Heart left ventricle (tissue), 16 donors: ENCODE data around the gene SLX1A. TPM values are rescaled to one million over a fixed set of nuclear protein-coding genes. Genes with fewer than 3 reads are reported as not detected.
"Not testable (repeated sequence)": the region's sequence is repeated elsewhere in the genome, so short reads cannot be mapped to it uniquely, and the experiment has no call there.

ENCODE experiments used
- ATAC-seq, 4 donors: fragments of 200-7000 bp; cut with Tn5 transposase; one replicate each; pipeline ENCODE4 v1.9.1; 2020 to 2022; ENCODE audit warnings: moderate library complexity in 4 of 4, mild to moderate bottlenecking in 3 of 4, moderate number of reproducible peaks in 1 of 4
- DNase-seq, 5 donors: peaks; one replicate each; pipeline ENCODE4 v3.0.0-alpha.2; 2020
- H3K27ac ChIP-seq, 12 donors: fragments of 200-600 bp; sonication (generic) in 4 of 12; one replicate each; pipeline versions ENCODE4 v1.5.0 to v1.8.0; 2016 to 2022; ENCODE audit warnings: mild to moderate bottlenecking in 2 of 12
- H3K27me3 ChIP-seq, 9 donors: fragments of 200-600 bp; sonication (generic) in 2 of 9; one replicate each; pipeline versions ENCODE4 v1.5.1 to v1.8.0; 2016 to 2022; ENCODE audit warnings: mild to moderate bottlenecking in 3 of 9
- H3K36me3 ChIP-seq, 9 donors: fragments of 200-600 bp; sonication (generic) in 2 of 9; one replicate each; pipeline versions ENCODE4 v1.5.0 to v1.8.0; 2018 to 2022; ENCODE audit warnings: mild to moderate bottlenecking in 2 of 9
- H3K4me1 ChIP-seq, 12 donors: fragments of 200-600 bp; sonication (generic) in 4 of 12; one replicate each; pipeline versions ENCODE4 v1.5.0 to v1.8.0; 2016 to 2022; ENCODE audit warnings: mild to moderate bottlenecking in 3 of 12
- H3K4me3 ChIP-seq, 12 donors: fragments of 200-600 bp; sonication (generic) in 4 of 12; one replicate each; pipeline versions ENCODE4 v1.5.0 to v1.8.0; 2017 to 2022; ENCODE audit warnings: mild to moderate bottlenecking in 9 of 12, moderate library complexity in 4 of 12
- H3K9me3 ChIP-seq, 12 donors: fragments of 200-600 bp; sonication (generic) in 4 of 12; one replicate each; pipeline versions ENCODE4 v1.5.0 to v1.8.0; 2016 to 2022; ENCODE audit warnings: mild to moderate bottlenecking in 1 of 12
- WGBS, 4 donors: extraction: QIAGEN DNeasy Blood & Tissue Kit in 2 of 4; methylation state at CpG; one replicate each; pipeline versions ENCODE4 v1.1.5 to v1.1.7; 2013 to 2018; 5-methylcytosine and 5-hydroxymethylcytosine counted together
- intact Hi-C, 10 donors: fragments of 100-400 bp; cut with DNase I; formaldehyde crosslinking; loops; one replicate each; pipeline versions ENCODE4 v1.11.1 to v1.14.2; 2022
- polyA plus RNA-seq, 2 donors: library from polyadenylated mRNA; stranded (reverse); fragments of 200-250 nt; gene quantifications; one replicate each; pipeline ENCODE4 v1.2.3, GENCODE V29; 2013
- total RNA-seq, 9 donors: library from RNA; depleted of rRNA in 2 of 9; stranded (reverse); fragments of >200 nt in 2 of 9; fragmentation: NEBNext Ultra II Directional in 3 of 9; extraction: Animal tissue kit (Norgen Biotek cat#: 25700) in 3 of 9; gene quantifications; one replicate each; pipeline versions ENCODE4 v1.1.0 to v1.2.4, GENCODE V29; 2016 to 2023
- donor health status: ischemic (EF 13 %, LVEDD 7.1; RV severe dilation, severe dysfunction).
- donor health status: healthy with polysubstance abuse.
- donor health status: DM: no; HTN: yes; CAD: no.
- donor health status: DM: no; HTN: no; CAD: no.
- donor health status: ischemic (EF 25% LVEDD 6.9; RV normal size, moderate dysfunction).
- donor health status: ischemic (EF 25% LVEDD 5.7; RV mildly dilated, moderate dysfunction).
- donor health status: healthy.
- donor health status: DM: yes; HTN: yes; CAD: no.
- donor health status: ischemic (EF 35%, LVEDD 5.7; RV mildly dilated, moderate dysfunction).
- donor health status: nonischemic (EF 11% LVEDD 7.7; RV severe dilation, severe dysfunction).
- donor health status: DM: yes; HTN: yes; CAD: no.
- donor health status: PGD.
- donor health status: ischemic (EF 29% LVEDD 5.4; RV normal size, mild dysfunction).
- donor health status: nonischemic (EF 23%, LVEDD 6.1; RV moderate dilation, normal function).

SLX1A gene
- total and polyA plus RNA-seq, 11 donors, result 8.2 to 32.2 (median 25.6) TPM

DNA sequence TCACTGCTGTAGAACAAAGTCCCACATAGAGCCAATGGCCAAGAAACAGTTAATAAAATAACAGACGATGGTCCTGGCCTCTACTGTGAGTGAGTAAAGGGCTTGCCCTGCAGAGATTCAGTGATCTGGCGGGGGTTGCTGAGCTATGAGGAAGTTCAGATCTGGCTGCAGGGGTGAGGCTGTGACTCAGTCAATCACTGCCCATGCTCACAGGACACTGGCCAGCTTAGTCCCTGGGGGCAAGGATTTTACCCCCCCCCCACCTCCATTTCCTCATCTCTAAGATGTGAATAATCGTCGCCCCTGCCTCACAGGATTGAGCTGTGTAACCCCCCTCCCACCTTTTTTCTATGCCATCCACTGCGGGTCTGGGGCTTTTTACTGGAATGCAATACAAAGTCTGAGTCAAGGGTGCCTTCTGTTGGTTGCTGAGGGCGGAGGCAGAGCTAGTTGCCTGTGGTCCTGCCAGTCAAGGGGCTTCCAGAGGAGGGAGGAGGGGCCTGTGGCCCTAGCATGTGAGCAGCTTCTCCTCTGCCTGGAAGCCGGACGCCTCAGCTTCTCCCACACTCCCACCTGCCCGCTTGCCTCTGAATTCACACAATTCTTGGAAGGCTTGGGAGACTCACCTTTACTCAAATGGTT, 13.5 kb downstream of the SLX1A start:
- H3K36me3 ChIP-seq, H3K27ac ChIP-seq, H3K27me3 ChIP-seq, H3K9me3 ChIP-seq, H3K4me1 ChIP-seq, H3K4me3 ChIP-seq, intact Hi-C loops: not testable (repeated sequence)
- DNase-seq (peak; percentile 8 to 21 (median 16)), ATAC-seq (peak in 3 of 4 donors; percentile 36 to 45 (median 43))
- 15 to 24% methylated on average over 2 of the region's 9 CpGs; no CpG with 5 or more reads in 2 of the 4 donors for WGBS, 4 donors

DNA sequence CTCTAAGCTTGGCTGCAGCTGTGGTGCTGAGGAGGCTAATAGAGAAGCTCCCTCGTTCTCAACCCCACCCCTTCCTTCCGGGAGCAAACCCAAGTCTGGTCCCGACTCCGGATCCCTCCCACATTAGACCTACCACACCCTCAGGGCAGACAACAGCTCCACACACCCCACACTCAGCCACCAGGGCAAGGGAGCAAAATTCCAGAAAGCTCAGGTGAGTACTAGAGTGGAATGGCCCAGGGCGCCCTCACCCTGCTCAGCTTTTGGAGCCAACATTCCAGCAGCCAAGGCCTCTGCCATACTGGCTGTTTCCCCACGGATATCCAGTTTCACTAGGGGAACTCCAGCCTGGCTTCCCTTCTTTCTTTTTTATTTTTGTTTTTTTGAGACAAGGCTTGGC, 15.4 kb downstream of the SLX1A start:
- peak in 3 of 5 donors; percentile 58 to 68 (median 59) for DNase-seq
- ATAC-seq, result peak; percentile 44 to 88 (median 62)
- intact Hi-C loops, H3K27ac ChIP-seq, H3K36me3 ChIP-seq, H3K27me3 ChIP-seq, H3K4me3 ChIP-seq, H3K4me1 ChIP-seq, H3K9me3 ChIP-seq: not testable (repeated sequence)
- WGBS, 4 donors, result 28 to 47% (median 42%) methylated on average over 2 to 4 of the region's 6 CpGs

DNA sequence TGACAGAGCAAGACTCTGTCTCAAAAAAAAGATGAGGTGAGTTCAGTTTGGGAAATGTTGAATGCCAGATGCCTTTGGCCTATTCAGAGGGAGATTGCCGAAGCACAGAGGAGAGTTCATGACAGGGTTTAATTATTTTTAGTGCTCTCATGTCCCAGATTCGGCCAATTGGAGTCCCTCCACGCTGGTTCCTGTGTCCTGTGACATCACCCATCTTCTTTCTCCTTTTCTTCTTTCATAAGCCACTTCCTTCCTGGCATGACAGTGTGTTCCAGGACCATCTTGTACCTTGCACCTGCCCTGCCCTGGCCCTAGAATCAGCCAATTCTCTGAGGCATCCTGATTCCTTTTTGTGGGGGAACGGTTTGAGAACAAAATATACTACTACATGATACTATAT, 17.7 kb downstream of the SLX1A start:
- DNase-seq, H3K4me1 ChIP-seq, H3K4me3 ChIP-seq, intact Hi-C loops, H3K27ac ChIP-seq, H3K36me3 ChIP-seq, H3K9me3 ChIP-seq, H3K27me3 ChIP-seq: not testable (repeated sequence)
- WGBS, 4 donors, result no CpG with 5 or more reads among the region's 4 CpGs
- peak in 1 of 4 donors; percentile 40 for ATAC-seq

DNA sequence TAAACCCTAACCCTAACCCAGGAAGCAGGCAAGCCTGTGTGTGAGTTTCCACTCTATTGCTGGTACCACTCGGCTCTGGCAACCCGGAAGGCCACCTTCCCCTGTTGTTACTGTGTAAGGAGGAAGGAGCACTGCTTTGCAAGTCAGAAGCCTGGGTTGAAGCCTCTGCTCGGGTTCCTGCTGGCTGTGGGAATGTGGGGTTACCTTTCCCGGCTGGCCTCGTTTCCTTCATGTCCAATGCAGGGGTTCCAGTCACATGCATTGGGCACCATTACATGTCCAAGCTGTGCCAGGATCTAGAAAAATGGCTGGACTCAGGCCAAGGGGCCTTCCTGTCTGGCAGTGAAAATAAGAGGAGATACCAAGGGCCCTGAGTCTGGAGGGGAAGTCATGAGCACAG, 23.4 kb downstream of the SLX1A start:
- peak in 1 of 5 donors; percentile 4 for DNase-seq
- 69 to 89% (median 82%) methylated on average over 3 to 4 of the region's 5 CpGs; no CpG with 5 or more reads in 1 of the 4 donors for WGBS, 4 donors
- intact Hi-C loops, H3K27ac ChIP-seq, H3K4me1 ChIP-seq, H3K4me3 ChIP-seq, H3K9me3 ChIP-seq, ATAC-seq, H3K36me3 ChIP-seq, H3K27me3 ChIP-seq: not testable (repeated sequence)

Other genes starting within 250 kb of the SLX1A start
- 100 to 1,000 TPM in 2 of 9 donors, 10 to 100 TPM in 7; 58.9 to 121 (median 69.8) TPM for gene TMEM219, start 231.8 kb upstream of the SLX1A start, total RNA-seq
- gene TMEM219, start 231.8 kb upstream of the SLX1A start, polyA plus RNA-seq, result 10 to 100 TPM; 66.6 to 72.3 TPM
- gene TAOK2, start 220.0 kb upstream of the SLX1A start, total RNA-seq, result 10 to 100 TPM; 29.5 to 47.9 (median 35.1) TPM
- 10 to 100 TPM; 36.3 to 37.8 TPM for gene TAOK2, start 220.0 kb upstream of the SLX1A start, polyA plus RNA-seq
- 10 to 100 TPM; 13.3 to 21.9 (median 17.5) TPM for gene HIRIP3, start 198.3 kb upstream of the SLX1A start, total RNA-seq
- gene HIRIP3, start 198.3 kb upstream of the SLX1A start, polyA plus RNA-seq, result 10 to 100 TPM; 20.1 to 27.4 TPM
- gene INO80E, start 197.6 kb upstream of the SLX1A start, total RNA-seq, result 10 to 100 TPM; 27.6 to 65.4 (median 32.6) TPM
- 10 to 100 TPM; 60.9 to 71.5 TPM for gene INO80E, start 197.6 kb upstream of the SLX1A start, polyA plus RNA-seq
- gene DOC2A, start 182.8 kb upstream of the SLX1A start, total RNA-seq, result 1 to 10 TPM in 1 of 9 donors, under 1 TPM in 4, not detected in 4; 0.09 to 1.4 (median 0.91) TPM
- gene DOC2A, start 182.8 kb upstream of the SLX1A start, polyA plus RNA-seq, result under 1 TPM; 0.22 to 0.88 TPM
- not detected for gene C16orf92, start 170.7 kb upstream of the SLX1A start, total RNA-seq
- not detected for gene C16orf92, start 170.7 kb upstream of the SLX1A start, polyA plus RNA-seq
- not detected for gene TLCD3B, start 162.6 kb upstream of the SLX1A start, total RNA-seq
- gene TLCD3B, start 162.6 kb upstream of the SLX1A start, polyA plus RNA-seq, result not detected
- gene ALDOA, start 128.1 kb upstream of the SLX1A start, total RNA-seq, result 1,000 to 10,000 TPM; 2,644 to 5,076 (median 3,574) TPM
- 1,000 to 10,000 TPM; 2,585 to 3,542 TPM for gene ALDOA, start 128.1 kb upstream of the SLX1A start, polyA plus RNA-seq
- gene PPP4C, start 117.9 kb upstream of the SLX1A start, total RNA-seq, result 10 to 100 TPM; 29.9 to 65.9 (median 41.1) TPM
- gene PPP4C, start 117.9 kb upstream of the SLX1A start, polyA plus RNA-seq, result 10 to 100 TPM; 43.5 to 89.0 TPM
- gene TBX6, start 102.0 kb upstream of the SLX1A start, total RNA-seq, result under 1 TPM in 8 of 9 donors, not detected in 1; 0.39 to 0.95 (median 0.72) TPM
- under 1 TPM; 0.26 to 0.84 TPM for gene TBX6, start 102.0 kb upstream of the SLX1A start, polyA plus RNA-seq
- gene YPEL3, start 97.7 kb upstream of the SLX1A start, total RNA-seq, result 100 to 1,000 TPM in 2 of 9 donors, 10 to 100 TPM in 7; 34.8 to 248 (median 49.3) TPM
- 100 to 1,000 TPM in 1 of 2 donors, 10 to 100 TPM in 1; 57.1 to 106 TPM for gene YPEL3, start 97.7 kb upstream of the SLX1A start, polyA plus RNA-seq
- gene GDPD3, start 80.3 kb upstream of the SLX1A start, total RNA-seq, result 1 to 10 TPM in 7 of 9 donors, under 1 TPM in 2; 0.36 to 5.3 (median 2.2) TPM
- gene GDPD3, start 80.3 kb upstream of the SLX1A start, polyA plus RNA-seq, result 1 to 10 TPM; 1.1 to 2.0 TPM
- 10 to 100 TPM; 32.9 to 79.4 (median 50.2) TPM for gene MAPK3, start 70.7 kb upstream of the SLX1A start, total RNA-seq
- gene MAPK3, start 70.7 kb upstream of the SLX1A start, polyA plus RNA-seq, result 10 to 100 TPM; 49.4 to 61.3 TPM
- gene CORO1A, start 10.3 kb upstream of the SLX1A start, total RNA-seq, result 100 to 1,000 TPM in 1 of 9 donors, 10 to 100 TPM in 3, 1 to 10 TPM in 5; 4.3 to 102 (median 8.5) TPM
- 10 to 100 TPM in 1 of 2 donors, 1 to 10 TPM in 1; 6.4 to 16.8 TPM for gene CORO1A, start 10.3 kb upstream of the SLX1A start, polyA plus RNA-seq
- 100 to 1,000 TPM in 2 of 9 donors, 10 to 100 TPM in 7; 41.6 to 129 (median 58.2) TPM for gene BOLA2B, start 209 bp upstream of the SLX1A start, total RNA-seq
- 100 to 1,000 TPM; 140 to 204 TPM for gene BOLA2B, start 209 bp upstream of the SLX1A start, polyA plus RNA-seq
- gene SULT1A3, start 5.4 kb downstream of the SLX1A start, total RNA-seq, result 10 to 100 TPM in 3 of 9 donors, 1 to 10 TPM in 6; 1.2 to 14.9 (median 9.7) TPM
- gene SULT1A3, start 5.4 kb downstream of the SLX1A start, polyA plus RNA-seq, result 10 to 100 TPM in 1 of 2 donors, 1 to 10 TPM in 1; 5.2 to 10.8 TPM
- 10 to 100 TPM in 1 of 9 donors, 1 to 10 TPM in 6, under 1 TPM in 2; 0.63 to 12.3 (median 3.9) TPM for gene NPIPB13, start 54.6 kb downstream of the SLX1A start, total RNA-seq
- 1 to 10 TPM; 1.9 to 3.5 TPM for gene NPIPB13, start 54.6 kb downstream of the SLX1A start, polyA plus RNA-seq
- 10 to 100 TPM; 21.5 to 54.5 (median 39.8) TPM for gene CD2BP2, start 161.4 kb downstream of the SLX1A start, total RNA-seq
- gene CD2BP2, start 161.4 kb downstream of the SLX1A start, polyA plus RNA-seq, result 10 to 100 TPM; 21.9 to 51.9 TPM
- gene TBC1D10B, start 176.6 kb downstream of the SLX1A start, total RNA-seq, result 10 to 100 TPM; 16.9 to 33.2 (median 24.2) TPM
- 10 to 100 TPM; 18.1 to 40.0 TPM for gene TBC1D10B, start 176.6 kb downstream of the SLX1A start, polyA plus RNA-seq
- gene MYL11, start 180.9 kb downstream of the SLX1A start, total RNA-seq, result not detected
- gene MYL11, start 180.9 kb downstream of the SLX1A start, polyA plus RNA-seq, result not detected
- 1 to 10 TPM in 6 of 9 donors, under 1 TPM in 2, not detected in 1; 0.67 to 9.2 (median 1.5) TPM for gene SEPTIN1, start 188.7 kb downstream of the SLX1A start, total RNA-seq
- gene SEPTIN1, start 188.7 kb downstream of the SLX1A start, polyA plus RNA-seq, result 1 to 10 TPM in 1 of 2 donors, under 1 TPM in 1; 0.44 to 2.4 TPM
- 10 to 100 TPM in 1 of 9 donors, 1 to 10 TPM in 8; 4.1 to 10.3 (median 5.9) TPM for gene ZNF48, start 201.5 kb downstream of the SLX1A start, total RNA-seq
- gene ZNF48, start 201.5 kb downstream of the SLX1A start, polyA plus RNA-seq, result 10 to 100 TPM in 1 of 2 donors, 1 to 10 TPM in 1; 3.1 to 11.0 TPM
- gene ZNF771, start 213.7 kb downstream of the SLX1A start, total RNA-seq, result 10 to 100 TPM in 2 of 9 donors, 1 to 10 TPM in 7; 4.8 to 18.8 (median 6.8) TPM
- gene ZNF771, start 213.7 kb downstream of the SLX1A start, polyA plus RNA-seq, result 10 to 100 TPM in 1 of 2 donors, 1 to 10 TPM in 1; 4.4 to 13.6 TPM
- gene DCTPP1, start 236.2 kb downstream of the SLX1A start, total RNA-seq, result 10 to 100 TPM; 18.9 to 32.6 (median 28.4) TPM
- gene DCTPP1, start 236.2 kb downstream of the SLX1A start, polyA plus RNA-seq, result 10 to 100 TPM; 13.8 to 68.7 TPM